ENCODE data around the gene SIM2. TPM values are rescaled to one million over a fixed set of nuclear protein-coding genes. Genes with fewer than 3 reads are reported as not detected.
A peak's percentile ranks its signal among the peaks of the same experiment; 100 is the strongest.

The SIM2 gene
- total and polyA plus RNA-seq, 2 experiments from 2014 or later = 0.31 TPM; not detected in 1

GRCh38 chr21:36768496-36768895 lies 69.6 kb downstream of the SIM2 start:
- H3K36me3 ChIP-seq = no peaks in the 10 kb centered on the region
- no peaks in the 10 kb centered on the region for H3K9me3 ChIP-seq (ENCODE audit: low read depth)
- TF ChIP-seq CTCF (IDR thresholded peaks at IDR 0.05; ENCODE audit: low read depth, low read length) = no peak
- no peak for DNase-seq (ENCODE audit: low read depth in 1 of 2, low spot score in 1 of 2)
- no peaks in the 10 kb centered on the region for H3K27me3 ChIP-seq
- H3K27ac ChIP-seq = no peak overlapping the region
- no peaks in the 10 kb centered on the region for H3K4me1 ChIP-seq (ENCODE audit: low read depth)
- no peak overlapping the region for H3K4me3 ChIP-seq

GRCh38 chr21:36769051-36769839 lies 70.3 kb downstream of the SIM2 start:
- no peaks in the 10 kb centered on the region for H3K4me1 ChIP-seq (ENCODE audit: low read depth)
- peak in 1 of 2 donors; percentile 84 for DNase-seq (ENCODE audit: low read depth in 1 of 2, low spot score in 1 of 2)
- no peak overlapping the region for H3K27ac ChIP-seq
- no peak for TF ChIP-seq CTCF (IDR thresholded peaks at IDR 0.05; ENCODE audit: low read depth, low read length)
- no peaks in the 10 kb centered on the region for H3K36me3 ChIP-seq
- no peaks in the 10 kb centered on the region for H3K27me3 ChIP-seq
- H3K4me3 ChIP-seq = no peak overlapping the region
- H3K9me3 ChIP-seq (ENCODE audit: low read depth) = no peaks in the 10 kb centered on the region

- Histone ChIP-seq H3K4me3 (no peak overlapping the region), H3K36me3 (no peaks in the 10 kb centered on the region), H3K9me3 (ENCODE audit: low read depth) (no peaks in the 10 kb centered on the region), H3K27ac (no peak overlapping the region), H3K27me3 (no peaks in the 10 kb centered on the region), H3K4me1 (ENCODE audit: low read depth) (no peaks in the 10 kb centered on the region)
- TF ChIP-seq CTCF (IDR thresholded peaks at IDR 0.05; ENCODE audit: low read depth, low read length) = no peak
- peak in 1 of 2 donors; percentile 87 for DNase-seq (ENCODE audit: low read depth in 1 of 2, low spot score in 1 of 2)
Measured at GRCh38 chr21:36773117-36773516, 74.2 kb downstream of the SIM2 start.

- H3K9me3 ChIP-seq (ENCODE audit: low read depth) = no peaks in the 10 kb centered on the region
- H3K36me3 ChIP-seq = no peaks in the 10 kb centered on the region
- H3K27me3 ChIP-seq = no peaks in the 10 kb centered on the region
- DNase-seq (ENCODE audit: low read depth in 1 of 2, low spot score in 1 of 2) = no peak
- H3K27ac ChIP-seq = no peak overlapping the region
- no peaks in the 10 kb centered on the region for H3K4me1 ChIP-seq (ENCODE audit: low read depth)
- H3K4me3 ChIP-seq = no peak overlapping the region
- no peak for TF ChIP-seq CTCF (IDR thresholded peaks at IDR 0.05; ENCODE audit: low read depth, low read length)
Measured at GRCh38 chr21:36773995-36774394, 75.1 kb downstream of the SIM2 start.

GRCh38 chr21:36776981-36777617 lies 78.2 kb downstream of the SIM2 start:
- no peak for DNase-seq (ENCODE audit: low read depth in 1 of 2, low spot score in 1 of 2)
- no peaks in the 10 kb centered on the region for H3K9me3 ChIP-seq (ENCODE audit: low read depth)
- TF ChIP-seq CTCF (IDR thresholded peaks at IDR 0.05; ENCODE audit: low read depth, low read length) = no peak

More at GRCh38 chr21:36776981-36777617, 78.2 kb downstream of the SIM2 start:
- Histone ChIP-seq H3K4me1 (ENCODE audit: low read depth) (no peaks in the 10 kb centered on the region), H3K27me3 (no peaks in the 10 kb centered on the region), H3K36me3 (no peaks in the 10 kb centered on the region), H3K27ac (no peak overlapping the region), H3K4me3 (no peak overlapping the region)

Data from cardiac muscle cell (in vitro differentiated cells and primary cell).